Activated CD4-positive, alpha-beta memory T cell treated with anti-CD3 and anti-CD28 coated beads for 36 hours (primary cell): ENCODE measurements around the gene VLDLR. TPM values are rescaled to one million over a fixed set of nuclear protein-coding genes. Genes with fewer than 3 reads are reported as not detected.

Experiments
- CTCF ChIA-PET: fragments of 350-600 bp; sonication (Branson Sonifier 250); formaldehyde crosslinking; loops from one replicate; lab custom pipeline; 2021; ENCODE audit warnings: antibody characterized with exemption, inconsistent platforms; lab: Charles Lee
- POLR2A ChIA-PET: fragments of 350-600 bp; sonication (Branson Sonifier 250); formaldehyde crosslinking; loops from one replicate; lab custom pipeline; 2021; ENCODE audit warnings: antibody characterized with exemption; lab: Charles Lee
- DNase-seq: peaks from one replicate; pipeline ENCODE4 v3.0.0-alpha.2; 2020
- H3K27ac Mint-ChIP-seq: one replicate; pipeline ENCODE4 v1.8.0; 2021; ENCODE audit warnings: mixed read lengths
- H3K27me3 Mint-ChIP-seq: one replicate; pipeline ENCODE4 v1.8.0; 2021; ENCODE audit warnings: mixed read lengths
- H3K36me3 Mint-ChIP-seq: one replicate; pipeline ENCODE4 v1.8.0; 2021; ENCODE audit warnings: mixed read lengths
- H3K4me1 Mint-ChIP-seq: one replicate; pipeline ENCODE4 v1.8.0; 2021; ENCODE audit warnings: low read depth, mixed read lengths
- H3K4me3 Mint-ChIP-seq: one replicate; pipeline ENCODE4 v1.8.0; 2021; ENCODE audit warnings: mild to moderate bottlenecking, mixed read lengths
- H3K9me3 Mint-ChIP-seq: one replicate; pipeline ENCODE4 v1.8.0; 2021; ENCODE audit warnings: mixed read lengths
- intact Hi-C: fragments of 100-400 bp; cut with micrococcal nuclease; formaldehyde crosslinking; loops from one replicate; pipeline ENCODE4 v1.15.1; 2023
- total RNA-seq, 2 experiments: library from RNA; stranded (reverse); gene quantifications; one replicate each; pipeline ENCODE4 v1.2.3, GENCODE V29; 2021

VLDLR gene
- total RNA-seq, 2 experiments from 2014 or later: 8.8 to 10.3 TPM

- peaks cover 14% of the 10 kb centered on the region for H3K4me1 Mint-ChIP-seq
- H3K36me3 Mint-ChIP-seq: peaks cover 1% of the 10 kb centered on the region
- H3K27me3 Mint-ChIP-seq: peaks cover 52% of the 10 kb centered on the region
- H3K9me3 Mint-ChIP-seq: no peaks in the 10 kb centered on the region
- ChIA-PET POLR2A (interaction anchor here (0.7 kb wide), 1 partner anchor 16 kb away, joined by 4 read pairs; no protein-coding TSS in a partner anchor), CTCF (no interaction called here)
- no peak overlapping the region for H3K27ac Mint-ChIP-seq
- intact Hi-C loops: loop anchor here (5.0 to 10.0 kb wide), 2 partner anchors 101 to 466 kb away; no protein-coding TSS in a partner anchor
- peak overlapping the region; percentile 73 for H3K4me3 Mint-ChIP-seq
- DNase-seq: no peak
Observed at GRCh38 chr9:2623288-2624050, 1.9 kb downstream of the VLDLR start.

- ChIA-PET POLR2A (no interaction called here), CTCF (no interaction called here)
- DNase-seq: no peak
- H3K36me3 Mint-ChIP-seq: peaks cover 1% of the 10 kb centered on the region
- H3K4me1 Mint-ChIP-seq: peaks cover 14% of the 10 kb centered on the region
- no peaks in the 10 kb centered on the region for H3K9me3 Mint-ChIP-seq
- H3K27ac Mint-ChIP-seq: no peak overlapping the region
- intact Hi-C loops: loop anchor here (5.0 to 10.0 kb wide), 2 partner anchors 101 to 467 kb away; no protein-coding TSS in a partner anchor
- H3K27me3 Mint-ChIP-seq: peaks cover 52% of the 10 kb centered on the region
- no peak overlapping the region for H3K4me3 Mint-ChIP-seq
Observed at GRCh38 chr9:2624051-2624682, 2.6 kb downstream of the VLDLR start.

GRCh38 chr9:2625427-2625826 is 3.8 kb downstream of the VLDLR start:
- Mint-ChIP-seq H3K9me3 (no peaks in the 10 kb centered on the region), H3K4me3 (no peak overlapping the region), H3K36me3 (peaks cover 1% of the 10 kb centered on the region), H3K27me3 (peaks cover 41% of the 10 kb centered on the region), H3K4me1 (peaks cover 11% of the 10 kb centered on the region), H3K27ac (no peak overlapping the region)
- ChIA-PET CTCF (no interaction called here), POLR2A (no interaction called here)
- no peak for DNase-seq
- intact Hi-C loops: loop anchor here (10.0 kb wide), 1 partner anchor 99 kb away; no protein-coding TSS in a partner anchor

- Mint-ChIP-seq H3K36me3 (no peaks in the 10 kb centered on the region), H3K9me3 (no peaks in the 10 kb centered on the region), H3K27me3 (peaks cover 28% of the 10 kb centered on the region), H3K4me3 (no peak overlapping the region), H3K4me1 (no peaks in the 10 kb centered on the region), H3K27ac (no peak overlapping the region)
- DNase-seq: no peak
- ChIA-PET CTCF (no interaction called here), POLR2A (no interaction called here)
- intact Hi-C loops: loop anchor here (10.0 kb wide), 1 partner anchor 96 kb away; no protein-coding TSS in a partner anchor
Observed at GRCh38 chr9:2628919-2629318, 7.3 kb downstream of the VLDLR start.

GRCh38 chr9:2630158-2630557 is 8.6 kb downstream of the VLDLR start:
- no peaks in the 10 kb centered on the region for H3K36me3 Mint-ChIP-seq
- no peak overlapping the region for H3K27ac Mint-ChIP-seq
- no peak overlapping the region for H3K4me3 Mint-ChIP-seq
- H3K4me1 Mint-ChIP-seq: no peaks in the 10 kb centered on the region
- ChIA-PET POLR2A (no interaction called here), CTCF (no interaction called here)
- no peak for DNase-seq
- intact Hi-C loops: no loop called here
- no peaks in the 10 kb centered on the region for H3K9me3 Mint-ChIP-seq
- peaks cover 15% of the 10 kb centered on the region for H3K27me3 Mint-ChIP-seq

GRCh38 chr9:2631263-2631662 is 9.7 kb downstream of the VLDLR start:
- no peaks in the 10 kb centered on the region for H3K36me3 Mint-ChIP-seq
- intact Hi-C loops: no loop called here
- no peak for DNase-seq
- no peaks in the 10 kb centered on the region for H3K4me1 Mint-ChIP-seq
- no peak overlapping the region for H3K27ac Mint-ChIP-seq
- no peak overlapping the region for H3K4me3 Mint-ChIP-seq
- CTCF ChIA-PET: no interaction called here
- no peaks in the 10 kb centered on the region for H3K9me3 Mint-ChIP-seq
- H3K27me3 Mint-ChIP-seq: peaks cover 9% of the 10 kb centered on the region
- POLR2A ChIA-PET: no interaction called here

GRCh38 chr9:2634153-2634552 is 12.6 kb downstream of the VLDLR start:
- intact Hi-C loops: no loop called here
- H3K9me3 Mint-ChIP-seq: no peaks in the 10 kb centered on the region
- H3K36me3 Mint-ChIP-seq: no peaks in the 10 kb centered on the region
- H3K4me3 Mint-ChIP-seq: no peak overlapping the region
- H3K4me1 Mint-ChIP-seq: peaks cover 7% of the 10 kb centered on the region
- DNase-seq: no peak
- ChIA-PET POLR2A (no interaction called here), CTCF (no interaction called here)
- H3K27ac Mint-ChIP-seq: no peak overlapping the region
- H3K27me3 Mint-ChIP-seq: peaks cover 7% of the 10 kb centered on the region

- Mint-ChIP-seq H3K9me3 (no peaks in the 10 kb centered on the region), H3K27ac (no peak overlapping the region), H3K4me1 (peaks cover 13% of the 10 kb centered on the region), H3K27me3 (peaks cover 7% of the 10 kb centered on the region), H3K36me3 (peaks cover 2% of the 10 kb centered on the region), H3K4me3 (no peak overlapping the region)
- ChIA-PET CTCF (no interaction called here), POLR2A (no interaction called here)
- DNase-seq: no peak
- intact Hi-C loops: loop anchor here (5.0 kb wide), 3 partner anchors 167 to 578 kb away; partner anchors contain the start of gene PUM3
Observed at GRCh38 chr9:2634818-2635217, 13.2 kb downstream of the VLDLR start.

- CTCF ChIA-PET: no interaction called here
Observed at GRCh38 chr9:2635922-2636321, 14.3 kb downstream of the VLDLR start.

GRCh38 chr9:2637390-2637789 is 15.8 kb downstream of the VLDLR start:
- DNase-seq: no peak
- POLR2A ChIA-PET: no interaction called here
- Mint-ChIP-seq H3K4me1 (peaks cover 13% of the 10 kb centered on the region), H3K27ac (no peak overlapping the region), H3K9me3 (no peaks in the 10 kb centered on the region), H3K36me3 (peaks cover 5% of the 10 kb centered on the region), H3K4me3 (no peak overlapping the region), H3K27me3 (peaks cover 1% of the 10 kb centered on the region)
- CTCF ChIA-PET: no interaction called here
- intact Hi-C loops: loop anchor here (5.0 kb wide), 3 partner anchors 165 to 580 kb away; partner anchors contain the start of gene PUM3

More at GRCh38 chr9:2635922-2636321, 14.3 kb downstream of the VLDLR start:
- no peaks in the 10 kb centered on the region for H3K9me3 Mint-ChIP-seq
- no peak for DNase-seq
- POLR2A ChIA-PET: no interaction called here
- intact Hi-C loops: loop anchor here (5.0 kb wide), 3 partner anchors 166 to 579 kb away; partner anchors contain the start of gene PUM3
- H3K4me1 Mint-ChIP-seq: peaks cover 13% of the 10 kb centered on the region
- no peak overlapping the region for H3K4me3 Mint-ChIP-seq
- H3K27ac Mint-ChIP-seq: no peak overlapping the region
- peaks cover 2% of the 10 kb centered on the region for H3K36me3 Mint-ChIP-seq
- H3K27me3 Mint-ChIP-seq: peaks cover 3% of the 10 kb centered on the region

GRCh38 chr9:2638871-2639673 is 17.5 kb downstream of the VLDLR start:
- CTCF ChIA-PET: no interaction called here
- peaks cover 13% of the 10 kb centered on the region for H3K4me1 Mint-ChIP-seq
- peaks cover 17% of the 10 kb centered on the region for H3K36me3 Mint-ChIP-seq
- POLR2A ChIA-PET: interaction anchor here (0.7 to 1.2 kb wide), 3 partner anchors 11 to 20 kb away, joined by 3 to 4 read pairs (median 3); no protein-coding TSS in a partner anchor
- H3K27me3 Mint-ChIP-seq: peaks cover 1% of the 10 kb centered on the region
- intact Hi-C loops: loop anchor here (1.0 to 5.0 kb wide), 6 partner anchors 16 to 760 kb away; partner anchors contain the start of genes PUM3 and VLDLR
- no peak for DNase-seq
- no peaks in the 10 kb centered on the region for H3K9me3 Mint-ChIP-seq
- no peak overlapping the region for H3K4me3 Mint-ChIP-seq
- peak overlapping the region; percentile 26 for H3K27ac Mint-ChIP-seq
